ENCODE measurements around the gene FHOD3. TPM values are rescaled to one million over a fixed set of nuclear protein-coding genes. Genes with fewer than 3 reads are reported as not detected.
A peak's percentile ranks its signal among the peaks of the same experiment; 100 is the strongest.

The FHOD3 gene
- total RNA-seq, 1 donor from 2014 or later, result under 0.01 TPM

- DNase-seq (ENCODE audit: low read depth in 2 of 2), result peak in 1 of 2 donors; percentile 72
These were observed 680 bp upstream of the FHOD3 start for GRCh38 chr18:36296650-36297416.

- DNase-seq (ENCODE audit: low read depth in 2 of 2), result no peak
These were observed 721 bp downstream of the FHOD3 start for GRCh38 chr18:36298126-36298741.

GRCh38 chr18:36299015-36299414 is 1.5 kb downstream of the FHOD3 start:
- DNase-seq (ENCODE audit: low read depth in 2 of 2), result no peak

GRCh38 chr18:36300211-36300610 is 2.7 kb downstream of the FHOD3 start:
- DNase-seq (ENCODE audit: low read depth in 2 of 2), result no peak

- no peak for DNase-seq (ENCODE audit: low read depth in 2 of 2)
These were observed 4.4 kb downstream of the FHOD3 start for GRCh38 chr18:36301884-36302283.

- no peak for DNase-seq (ENCODE audit: low read depth in 2 of 2)
These were observed 5.2 kb downstream of the FHOD3 start for GRCh38 chr18:36302676-36303075.

GRCh38 chr18:36303211-36303844 is 5.8 kb downstream of the FHOD3 start:
- DNase-seq (ENCODE audit: low read depth in 2 of 2), result no peak

- DNase-seq (ENCODE audit: low read depth in 2 of 2), result no peak
These were observed 7.2 kb downstream of the FHOD3 start for GRCh38 chr18:36304723-36305122.

GRCh38 chr18:36305375-36305774 is 7.9 kb downstream of the FHOD3 start:
- DNase-seq (ENCODE audit: low read depth in 2 of 2), result no peak

GRCh38 chr18:36307513-36307912 is 10.0 kb downstream of the FHOD3 start:
- DNase-seq (ENCODE audit: low read depth in 2 of 2), result no peak

GRCh38 chr18:36308711-36309435 is 11.4 kb downstream of the FHOD3 start:
- DNase-seq (ENCODE audit: low read depth in 2 of 2), result no peak

- peak in 1 of 2 donors; percentile 89 for DNase-seq (ENCODE audit: low read depth in 2 of 2)
These were observed 12.2 kb downstream of the FHOD3 start for GRCh38 chr18:36309436-36310391.

GRCh38 chr18:36311026-36311570 is 13.6 kb downstream of the FHOD3 start:
- DNase-seq (ENCODE audit: low read depth in 2 of 2), result no peak

- peak in 1 of 2 donors; percentile 22 for DNase-seq (ENCODE audit: low read depth in 2 of 2)
These were observed 15.4 kb downstream of the FHOD3 start for GRCh38 chr18:36312806-36313395.

GRCh38 chr18:36314098-36314497 is 16.6 kb downstream of the FHOD3 start:
- no peak for DNase-seq (ENCODE audit: low read depth in 2 of 2)

- DNase-seq (ENCODE audit: low read depth in 2 of 2), result no peak
These were observed 17.2 kb downstream of the FHOD3 start for GRCh38 chr18:36314754-36315153.

GRCh38 chr18:36315736-36316135 is 18.2 kb downstream of the FHOD3 start:
- DNase-seq (ENCODE audit: low read depth in 2 of 2), result no peak

- DNase-seq (ENCODE audit: low read depth in 2 of 2), result no peak
These were observed 18.7 kb downstream of the FHOD3 start for GRCh38 chr18:36316246-36316645.

GRCh38 chr18:36321658-36322407 is 24.3 kb downstream of the FHOD3 start:
- peak in 1 of 2 donors; percentile 42 for DNase-seq (ENCODE audit: low read depth in 2 of 2)

GRCh38 chr18:36322408-36322728 is 24.9 kb downstream of the FHOD3 start:
- no peak for DNase-seq (ENCODE audit: low read depth in 2 of 2)

Measured in dermis microvascular lymphatic vessel endothelial cell (primary cell).